H1 (cell line): ENCODE data around the gene ARMH2. TPM values are rescaled to one million over a fixed set of nuclear protein-coding genes. Genes with fewer than 3 reads are reported as not detected.

Experiments used
- CTCF ChIA-PET: fragments of 300-600 bp; sonication (Branson Sonifier 250); formaldehyde crosslinking; loops from one replicate; lab custom pipeline; 2021; ENCODE audit not compliant: partially characterized antibody; lab: Charles Lee
- POLR2A ChIA-PET: fragments of 300-600 bp; sonication (Branson Sonifier 250); formaldehyde crosslinking; loops from one replicate; lab custom pipeline; 2021; ENCODE audit warnings: inconsistent platforms; ENCODE audit not compliant: partially characterized antibody; lab: Charles Lee
- DNase-seq, 2 experiments: peaks; one replicate each; pipeline versions ENCODE4 v3.0.0 to v3.0.0-alpha.2; 2010 to 2022; ENCODE audit warnings: low spot score in 2 of 2, low read depth in 1 of 2, mixed read lengths in 1 of 2
- FAIRE-seq: peaks from 2 replicates; lab custom pipeline; 2011; peaks lifted over from hg19 to GRCh38; lab: Jason Lieb, UNC
- H2AFZ ChIP-seq: 2 replicates; pipeline ENCODE4 v1.8.1; 2012; ENCODE audit warnings: low read length, inconsistent platforms
- H2AK5ac ChIP-seq: 2 replicates; pipeline ENCODE4 v1.6.1; 2013; ENCODE audit warnings: low read depth, low read length
- H2BK120ac ChIP-seq: replicated peaks from 2 replicates; pipeline ENCODE3; 2013; ENCODE audit warnings: low read depth, low read length, inconsistent platforms
- H2BK12ac ChIP-seq: 2 replicates; pipeline ENCODE4 v1.6.1; 2013; ENCODE audit warnings: low read depth, low read length
- H2BK15ac ChIP-seq: 2 replicates; pipeline ENCODE4 v1.6.1; 2013; ENCODE audit warnings: low read length
- H2BK20ac ChIP-seq: 2 replicates; pipeline ENCODE4 v1.6.1; 2013; ENCODE audit warnings: low read length
- H2BK5ac ChIP-seq: 2 replicates; pipeline ENCODE4 v1.6.1; 2013; ENCODE audit warnings: low read depth, low read length
- H3K14ac ChIP-seq: 2 replicates; pipeline ENCODE4 v1.6.1; 2013; ENCODE audit warnings: inconsistent platforms; ENCODE audit not compliant: insufficient read length
- H3K18ac ChIP-seq: 2 replicates; pipeline ENCODE4 v1.6.1; 2013; ENCODE audit warnings: low read length; ENCODE audit errors: extremely low read depth
- H3K23ac ChIP-seq: 2 replicates; pipeline ENCODE4 v1.6.1; 2013; ENCODE audit warnings: inconsistent platforms; ENCODE audit not compliant: insufficient read length
- H3K23me2 ChIP-seq: 2 replicates; pipeline ENCODE4 v1.6.1; 2013; ENCODE audit warnings: low read depth, low read length
- H3K27ac ChIP-seq: 2 replicates; pipeline ENCODE4 v1.6.1; 2011; ENCODE audit warnings: low read depth, low read length, inconsistent platforms
- H3K27me3 ChIP-seq, 4 experiments: replicated peaks in 1 of 4; 1 replicate in 1 of 4; 2 replicates in 3 of 4; pipeline versions ENCODE4 v1.6.1 to v1.8.1; 2011 to 2013; ENCODE audit warnings: low read length in 3 of 4, mild to moderate bottlenecking in 3 of 4, inconsistent platforms in 2 of 4, mixed read lengths in 2 of 4, moderate library complexity in 1 of 4; ENCODE audit not compliant: control insufficient read depth in 3 of 4, insufficient read depth in 3 of 4; ENCODE audit errors: extremely low read depth in 1 of 4
- H3K36me3 ChIP-seq, 4 experiments: 2 replicates each; pipeline versions ENCODE4 v1.6.1 to v1.8.1; 2011 to 2013; ENCODE audit warnings: mild to moderate bottlenecking in 4 of 4, low read length in 3 of 4, moderate library complexity in 2 of 4, control low read depth in 1 of 4, inconsistent platforms in 1 of 4; ENCODE audit not compliant: insufficient read depth in 4 of 4, control insufficient read depth in 2 of 4
- H3K4ac ChIP-seq: replicated peaks from 2 replicates; pipeline ENCODE3; 2013; ENCODE audit warnings: low read length, low read depth, mixed read lengths, inconsistent platforms; ENCODE audit not compliant: insufficient read length
- H3K4me1 ChIP-seq, 4 experiments: replicated peaks in 1 of 4; 1 replicate in 1 of 4; 2 replicates in 3 of 4; pipeline versions ENCODE4 v1.6.1 to v1.8.1; 2011 to 2013; ENCODE audit warnings: low read length in 3 of 4, inconsistent platforms in 2 of 4, mixed read lengths in 1 of 4; ENCODE audit not compliant: insufficient read depth in 4 of 4, control insufficient read depth in 3 of 4
- H3K4me2 ChIP-seq, 2 experiments: 2 replicates each; pipeline versions ENCODE4 v1.6.1 to v1.8.1; 2011 to 2013; ENCODE audit warnings: low read depth in 2 of 2, low read length in 2 of 2, control low read depth in 1 of 2, inconsistent platforms in 1 of 2, mild to moderate bottlenecking in 1 of 2; ENCODE audit not compliant: insufficient read depth in 1 of 2
- H3K4me3 ChIP-seq, 4 experiments: fragments of 200-600, 300-600 bp in 1 of 4; sonication (generic), shearing (Covaris generic), sonication (Bioruptor Twin) in 1 of 4; 2 replicates each; pipeline versions ENCODE4 v1.5.1 to v1.8.1; 2011 to 2016; ENCODE audit warnings: low read length in 4 of 4, low read depth in 3 of 4, control low read depth in 2 of 4, inconsistent platforms in 2 of 4, mild to moderate bottlenecking in 2 of 4, mixed read lengths in 1 of 4, moderate library complexity in 1 of 4; ENCODE audit not compliant: insufficient read depth in 2 of 4; ENCODE audit errors: extremely low read depth in 1 of 4
- H3K56ac ChIP-seq: replicated peaks from 2 replicates; pipeline ENCODE3; 2013; ENCODE audit warnings: low read depth, mild to moderate bottlenecking, mixed read lengths, low read length, inconsistent platforms; ENCODE audit not compliant: insufficient read length
- H3K79me1 ChIP-seq: 2 replicates; pipeline ENCODE4 v1.6.1; 2013; ENCODE audit warnings: low read depth, low read length, control low read depth
- H3K79me2 ChIP-seq, 2 experiments: 2 replicates each; pipeline versions ENCODE4 v1.6.1 to v1.8.1; 2012 to 2013; ENCODE audit warnings: low read length in 2 of 2, mild to moderate bottlenecking in 2 of 2, inconsistent platforms in 1 of 2; ENCODE audit not compliant: insufficient read depth in 2 of 2, control insufficient read depth in 1 of 2
- H3K9ac ChIP-seq, 4 experiments: replicated peaks in 1 of 4; 1 replicate in 1 of 4; 2 replicates in 3 of 4; pipeline versions ENCODE4 v1.6.1 to v1.8.1; 2011 to 2013; ENCODE audit warnings: low read depth in 3 of 4, low read length in 3 of 4, control low read depth in 2 of 4, mild to moderate bottlenecking in 2 of 4, moderate library complexity in 2 of 4, inconsistent platforms in 1 of 4; ENCODE audit errors: extremely low read depth in 1 of 4
- H3K9me3 ChIP-seq, 2 experiments: 2 replicates each; pipeline versions ENCODE4 v1.6.1 to v1.8.1; 2012 to 2013; ENCODE audit warnings: mild to moderate bottlenecking in 2 of 2, moderate library complexity in 2 of 2, control low read depth in 1 of 2, inconsistent platforms in 1 of 2, low read depth in 1 of 2, low read length in 1 of 2, mixed read lengths in 1 of 2; ENCODE audit not compliant: insufficient read depth in 2 of 2
- H4K20me1 ChIP-seq, 2 experiments: replicated peaks in 1 of 2; 2 replicates each; pipeline versions ENCODE3 to v1.8.1; 2011 to 2013; ENCODE audit warnings: inconsistent platforms in 2 of 2, low read length in 2 of 2, mild to moderate bottlenecking in 1 of 2; ENCODE audit not compliant: insufficient read depth in 2 of 2, control insufficient read depth in 1 of 2
- H4K5ac ChIP-seq: 2 replicates; pipeline ENCODE4 v1.6.1; 2013; ENCODE audit warnings: low read length, low read depth, mixed read lengths, inconsistent platforms; ENCODE audit not compliant: insufficient read length
- H4K8ac ChIP-seq: 2 replicates; pipeline ENCODE4 v1.8.0; 2013; ENCODE audit warnings: mild to moderate bottlenecking, moderate library complexity, low read length, inconsistent platforms; ENCODE audit not compliant: insufficient read depth; ENCODE audit errors: extremely low read depth
- H4K91ac ChIP-seq: replicated peaks from 2 replicates; pipeline ENCODE3; 2013; ENCODE audit warnings: low read length, mixed read lengths, inconsistent platforms; ENCODE audit not compliant: insufficient read length
- ASH2L ChIP-seq: fragments of 200-600, 300-600 bp; sonication (generic); IDR thresholded peaks from one replicate; pipeline ENCODE4 v1.7.1; 2017; ENCODE audit warnings: low read length
- MAFK ChIP-seq: IDR thresholded peaks from 2 replicates; pipeline ENCODE4 v1.6.1; 2012; ENCODE audit warnings: low read depth, mild to moderate bottlenecking, improper control_type of control experiment, low read length
- NANOG ChIP-seq: IDR thresholded peaks from 2 replicates; pipeline ENCODE4 v1.6.1; 2011; ENCODE audit warnings: low read length, low read depth, mild to moderate bottlenecking, inconsistent platforms; ENCODE audit not compliant: insufficient read depth, poor library complexity, severe bottlenecking
- NRF1 ChIP-seq: IDR thresholded peaks from 2 replicates; pipeline ENCODE4 v1.6.1; 2011; ENCODE audit warnings: mild to moderate bottlenecking, low read depth, low read length, improper control_type of control experiment
- PHF8 ChIP-seq: fragments of 200-600 bp; sonication (generic); conservative IDR thresholded peaks from 2 replicates; pipeline ENCODE4 v1.7.1; 2012; ENCODE audit warnings: low read depth, mild to moderate bottlenecking, inconsistent platforms, low read length, moderate library complexity
- RAD21 ChIP-seq, 2 experiments: IDR thresholded peaks in 1 of 2; conservative IDR thresholded peaks in 1 of 2; 2 replicates each; pipeline ENCODE4 v1.6.1; 2011; ENCODE audit warnings: low read depth in 2 of 2, low read length in 2 of 2, improper control_type of control experiment in 1 of 2, inconsistent platforms in 1 of 2, mild to moderate bottlenecking in 1 of 2, moderate library complexity in 1 of 2
- WGBS, 2 experiments: shearing (Covaris generic) in 1 of 2; methylation state at CpG; one replicate each; pipeline versions ENCODE4 v1.1.6 to v1.1.7; 2013 to 2015; ENCODE audit warnings: low lambda C conversion rate in 2 of 2, mixed read lengths in 2 of 2, inconsistent platforms in 1 of 2, low coverage in 1 of 2, missing lambda C conversion rate in 1 of 2; ENCODE audit not compliant: insufficient replicate concordance in 2 of 2, insufficient coverage in 1 of 2, insufficient read length in 1 of 2; ENCODE audit errors: extremely low coverage in 1 of 2, missing lambda C conversion rate in 1 of 2; 5-methylcytosine and 5-hydroxymethylcytosine counted together
- polyA plus RNA-seq, 7 experiments: library from polyadenylated mRNA; depleted of rRNA in 3 of 7; stranded (reverse) in 5 of 7; unstranded in 2 of 7; fragments of >200 nt in 5 of 7; fragments of 200-250 nt in 2 of 7; gene quantifications; 1 replicate in 5 of 7; 2 replicates in 1 of 7; 4 replicates in 1 of 7; pipeline versions ENCODE4 v1.2.1 to v1.2.3, GENCODE V29; 2011 to 2013; ENCODE audit warnings: missing spikeins in 2 of 7, mixed read lengths in 2 of 7
- total RNA-seq: library from RNA; stranded (reverse); fragmentation: NEBNext Ultra II Directional; extraction: Animal tissue kit (Norgen Biotek cat#: 25700); gene quantifications from 2 replicates; pipeline ENCODE4 v1.2.1, GENCODE V29; 2021
- TF ChIP-seq, protein P1 (sequence below): IDR thresholded peaks from 2 replicates; pipeline ENCODE4 v1.6.1; 2012; ENCODE audit warnings: low read length, inconsistent platforms

ARMH2 gene
- total and polyA plus RNA-seq, 2 of the 8 experiments (the other 6 are each of a cell fraction or from before 2014, with no cell fraction given): not detected

DNA sequence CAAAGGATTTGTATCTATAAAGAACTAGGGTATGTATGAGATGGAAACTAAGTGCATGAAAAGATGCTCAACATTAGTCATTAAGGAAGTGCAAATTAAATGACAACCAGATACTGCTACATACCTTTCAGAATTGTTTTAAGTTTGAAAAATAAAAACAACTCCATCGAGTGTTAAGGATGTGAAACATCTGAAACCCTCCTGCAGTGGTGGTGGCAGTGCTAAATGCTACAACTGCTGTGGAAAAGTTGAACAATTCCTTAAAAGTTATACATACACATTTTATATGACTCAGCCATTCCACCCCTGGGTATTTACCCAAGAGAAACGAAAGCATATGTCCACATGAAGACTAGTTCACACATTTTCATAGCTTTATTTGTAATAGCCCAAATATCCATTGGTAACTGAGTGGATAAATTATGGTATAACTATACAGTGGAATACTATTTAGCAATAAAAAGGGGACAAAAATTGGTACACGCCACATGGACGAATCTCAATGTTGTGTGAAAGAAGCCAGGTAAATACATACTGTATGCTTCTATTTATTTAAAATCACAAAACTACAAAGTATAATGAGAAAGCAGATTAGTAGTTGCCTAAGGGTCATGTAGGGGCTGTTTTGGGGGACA is 10.6 kb downstream of the ARMH2 start:
- no peak for TF ChIP-seq RAD21 (IDR thresholded peaks at IDR 0.05 in 1 of 2, conservative IDR thresholded peaks at IDR 0.05 in 1 of 2; ENCODE audit: low read depth in 2 of 2, low read length in 2 of 2)
- no peak for TF ChIP-seq NRF1
- TF ChIP-seq PHF8: no peak
- no peak for TF ChIP-seq ASH2L
- no peak for TF ChIP-seq MAFK
- TF ChIP-seq, protein P1, sequence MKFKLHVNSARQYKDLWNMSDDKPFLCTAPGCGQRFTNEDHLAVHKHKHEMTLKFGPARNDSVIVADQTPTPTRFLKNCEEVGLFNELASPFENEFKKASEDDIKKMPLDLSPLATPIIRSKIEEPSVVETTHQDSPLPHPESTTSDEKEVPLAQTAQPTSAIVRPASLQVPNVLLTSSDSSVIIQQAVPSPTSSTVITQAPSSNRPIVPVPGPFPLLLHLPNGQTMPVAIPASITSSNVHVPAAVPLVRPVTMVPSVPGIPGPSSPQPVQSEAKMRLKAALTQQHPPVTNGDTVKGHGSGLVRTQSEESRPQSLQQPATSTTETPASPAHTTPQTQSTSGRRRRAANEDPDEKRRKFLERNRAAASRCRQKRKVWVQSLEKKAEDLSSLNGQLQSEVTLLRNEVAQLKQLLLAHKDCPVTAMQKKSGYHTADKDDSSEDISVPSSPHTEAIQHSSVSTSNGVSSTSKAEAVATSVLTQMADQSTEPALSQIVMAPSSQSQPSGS: no peak
- no peak for TF ChIP-seq NANOG

More for the DNA sequence above, 10.6 kb downstream of the ARMH2 start:
- Histone ChIP-seq H3K4ac (no peak overlapping the region), H2BK120ac (no peak overlapping the region), H2BK20ac (no peak overlapping the region), H2BK15ac (no peak overlapping the region), H3K56ac (no peak overlapping the region), H3K9ac (no peak overlapping the region), H3K27me3 (no peaks in the 10 kb centered on the region), H3K4me2 (no peak overlapping the region), H4K8ac (no peak overlapping the region), H4K20me1 (no peaks in the 10 kb centered on the region), H3K36me3 (peaks cover 2 to 49% (median 28%) of the 10 kb centered on the region in 4 experiments; a peak in 7 of 8 replicates), H3K14ac (no peak overlapping the region), H3K18ac (no peak overlapping the region), H3K79me1 (no peaks in the 10 kb centered on the region), H3K27ac (no peak overlapping the region), H3K79me2 (no peaks in the 10 kb centered on the region), H2BK5ac (no peak overlapping the region), H3K23ac (no peak overlapping the region), H4K91ac (no peak overlapping the region), H3K4me3 (no peak overlapping the region), H4K5ac (no peak overlapping the region), H2BK12ac (no peak overlapping the region), H3K9me3 (no peaks in the 10 kb centered on the region), H2AK5ac (no peak overlapping the region), H2AFZ (no peak overlapping the region), H3K4me1 (no peaks in the 10 kb centered on the region), H3K23me2 (no peaks in the 10 kb centered on the region; the same call in 1 of the 2 replicates)
- DNase-seq (no peak), FAIRE-seq (no peak)
- ChIA-PET POLR2A (interaction anchor here (0.7 to 1.0 kb wide), 3 partner anchors 8 to 67 kb away, joined by 3 read pairs; no protein-coding TSS in a partner anchor), CTCF (interaction anchor here (1.0 to 2.1 kb wide), 2 partner anchors 204 to 226 kb away, joined by 3 to 7 read pairs; no protein-coding TSS in a partner anchor)
- 86% methylated on average over 4 of the region's 4 CpGs; no CpG with 5 or more reads in 1 of the 2 experiments for WGBS, 2 experiments
